ENCODE results near the gene CLIP2.
A peak's percentile ranks its signal among the peaks of the same experiment; 100 is the strongest.
"Not testable (repeated sequence)": the region's sequence is repeated elsewhere in the genome, so short reads cannot be mapped to it uniquely, and the experiment has no call there.

The CLIP2 gene

GRCh38 chr7:74252893-74253292, 36.3 kb upstream of the CLIP2 start:
- H3K36me3 Mint-ChIP-seq (ENCODE audit: low read depth) = peaks cover 45% of the 10 kb centered on the region

GRCh38 chr7:74253331-74253730, 35.9 kb upstream of the CLIP2 start:
- peak overlapping the region; percentile 96 for H3K4me3 Mint-ChIP-seq
- TF ChIP-seq CTCF (IDR thresholded peaks at IDR 0.05) = no peak
- no peak for DNase-seq
- H3K9me3 Mint-ChIP-seq = no peaks in the 10 kb centered on the region
- H3K27me3 Mint-ChIP-seq (ENCODE audit: low read depth, poor library complexity) = no peaks in the 10 kb centered on the region
- H3K36me3 Mint-ChIP-seq (ENCODE audit: low read depth) = peaks cover 41% of the 10 kb centered on the region
- H3K4me1 Mint-ChIP-seq = peaks cover 30% of the 10 kb centered on the region
- H3K27ac Mint-ChIP-seq = no peak overlapping the region

More at GRCh38 chr7:74252893-74253292, 36.3 kb upstream of the CLIP2 start:
- no peaks in the 10 kb centered on the region for H3K27me3 Mint-ChIP-seq (ENCODE audit: low read depth, poor library complexity)
- H3K4me3 Mint-ChIP-seq = peak overlapping the region; percentile 96
- H3K9me3 Mint-ChIP-seq = no peaks in the 10 kb centered on the region
- H3K27ac Mint-ChIP-seq = no peak overlapping the region
- no peak for TF ChIP-seq CTCF (IDR thresholded peaks at IDR 0.05)
- no peak for DNase-seq
- H3K4me1 Mint-ChIP-seq = peaks cover 30% of the 10 kb centered on the region

GRCh38 chr7:74253835-74254128, 35.4 kb upstream of the CLIP2 start:
- H3K4me1 Mint-ChIP-seq = peaks cover 30% of the 10 kb centered on the region
- H3K4me3 Mint-ChIP-seq = peak overlapping the region; percentile 96
- DNase-seq = no peak
- peak overlapping the region; percentile 99 for H3K27ac Mint-ChIP-seq
- H3K36me3 Mint-ChIP-seq (ENCODE audit: low read depth) = peaks cover 36% of the 10 kb centered on the region
- H3K27me3 Mint-ChIP-seq (ENCODE audit: low read depth, poor library complexity) = no peaks in the 10 kb centered on the region
- TF ChIP-seq CTCF (IDR thresholded peaks at IDR 0.05) = no peak
- H3K9me3 Mint-ChIP-seq = no peaks in the 10 kb centered on the region

GRCh38 chr7:74254129-74254857, 34.9 kb upstream of the CLIP2 start, which contains the start of gene RFC2:
Gene RFC2, minus strand, starts transcription at chr7:74254399. Its CDS starts 16 bp downstream, at chr7:74254383.
- peak; percentile 99 for DNase-seq
- peak within 1 kb of the TSS; percentile 96 for H3K4me3 Mint-ChIP-seq
- peaks cover 31% of the 10 kb centered on the region for H3K36me3 Mint-ChIP-seq (ENCODE audit: low read depth)
- no peaks in the 10 kb centered on the region for H3K27me3 Mint-ChIP-seq (ENCODE audit: low read depth, poor library complexity)
- H3K9me3 Mint-ChIP-seq = no peaks in the 10 kb centered on the region
- peaks cover 30% of the 10 kb centered on the region for H3K4me1 Mint-ChIP-seq
- TF ChIP-seq CTCF (IDR thresholded peaks at IDR 0.05) = no peak
- peak within 1 kb of the TSS; percentile 99 for H3K27ac Mint-ChIP-seq

- Mint-ChIP-seq H3K4me1 (peaks cover 35% of the 10 kb centered on the region), H3K27me3 (ENCODE audit: low read depth, poor library complexity) (no peaks in the 10 kb centered on the region), H3K36me3 (ENCODE audit: low read depth) (peaks cover 25% of the 10 kb centered on the region), H3K4me3 (peak overlapping the region; percentile 96), H3K9me3 (no peaks in the 10 kb centered on the region), H3K27ac (peak overlapping the region; percentile 99)
- DNase-seq = no peak
- TF ChIP-seq CTCF (IDR thresholded peaks at IDR 0.05) = no peak
Observed at GRCh38 chr7:74254858-74255379, 34.3 kb upstream of the CLIP2 start.

- H3K27ac Mint-ChIP-seq; DNase-seq; H3K27me3 Mint-ChIP-seq (ENCODE audit: low read depth, poor library complexity); H3K9me3 Mint-ChIP-seq: not testable (repeated sequence)
- Mint-ChIP-seq H3K4me1 (peaks cover 38% of the 10 kb centered on the region), H3K36me3 (ENCODE audit: low read depth) (peaks cover 20% of the 10 kb centered on the region), H3K4me3 (peak overlapping the region; percentile 96)
Observed at GRCh38 chr7:74255461-74255860, 33.7 kb upstream of the CLIP2 start.
